GM10266 (cell line): ENCODE data around the gene CHRM1.
"Not testable (repeated sequence)": the region's sequence is repeated elsewhere in the genome, so short reads cannot be mapped to it uniquely, and the experiment has no call there.

ENCODE experiments used
- DNase-seq: peaks from one replicate; pipeline ENCODE4 v3.0.0; 2012; ENCODE audit errors: extremely low spot score
- TF ChIP-seq, protein P1 (sequence below): IDR thresholded peaks from 2 replicates; pipeline ENCODE4 v1.5.1; 2012; ENCODE audit warnings: mild to moderate bottlenecking, low read depth; ENCODE audit not compliant: control insufficient read depth, insufficient read depth; ENCODE audit errors: missing control alignments

The CHRM1 gene

GRCh38 chr11:62863687-62864335 is 57.4 kb downstream of the CHRM1 start:
- DNase-seq = no peak
- TF ChIP-seq, protein P1, sequence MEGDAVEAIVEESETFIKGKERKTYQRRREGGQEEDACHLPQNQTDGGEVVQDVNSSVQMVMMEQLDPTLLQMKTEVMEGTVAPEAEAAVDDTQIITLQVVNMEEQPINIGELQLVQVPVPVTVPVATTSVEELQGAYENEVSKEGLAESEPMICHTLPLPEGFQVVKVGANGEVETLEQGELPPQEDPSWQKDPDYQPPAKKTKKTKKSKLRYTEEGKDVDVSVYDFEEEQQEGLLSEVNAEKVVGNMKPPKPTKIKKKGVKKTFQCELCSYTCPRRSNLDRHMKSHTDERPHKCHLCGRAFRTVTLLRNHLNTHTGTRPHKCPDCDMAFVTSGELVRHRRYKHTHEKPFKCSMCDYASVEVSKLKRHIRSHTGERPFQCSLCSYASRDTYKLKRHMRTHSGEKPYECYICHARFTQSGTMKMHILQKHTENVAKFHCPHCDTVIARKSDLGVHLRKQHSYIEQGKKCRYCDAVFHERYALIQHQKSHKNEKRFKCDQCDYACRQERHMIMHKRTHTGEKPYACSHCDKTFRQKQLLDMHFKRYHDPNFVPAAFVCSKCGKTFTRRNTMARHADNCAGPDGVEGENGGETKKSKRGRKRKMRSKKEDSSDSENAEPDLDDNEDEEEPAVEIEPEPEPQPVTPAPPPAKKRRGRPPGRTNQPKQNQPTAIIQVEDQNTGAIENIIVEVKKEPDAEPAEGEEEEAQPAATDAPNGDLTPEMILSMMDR = no peak

DNA sequence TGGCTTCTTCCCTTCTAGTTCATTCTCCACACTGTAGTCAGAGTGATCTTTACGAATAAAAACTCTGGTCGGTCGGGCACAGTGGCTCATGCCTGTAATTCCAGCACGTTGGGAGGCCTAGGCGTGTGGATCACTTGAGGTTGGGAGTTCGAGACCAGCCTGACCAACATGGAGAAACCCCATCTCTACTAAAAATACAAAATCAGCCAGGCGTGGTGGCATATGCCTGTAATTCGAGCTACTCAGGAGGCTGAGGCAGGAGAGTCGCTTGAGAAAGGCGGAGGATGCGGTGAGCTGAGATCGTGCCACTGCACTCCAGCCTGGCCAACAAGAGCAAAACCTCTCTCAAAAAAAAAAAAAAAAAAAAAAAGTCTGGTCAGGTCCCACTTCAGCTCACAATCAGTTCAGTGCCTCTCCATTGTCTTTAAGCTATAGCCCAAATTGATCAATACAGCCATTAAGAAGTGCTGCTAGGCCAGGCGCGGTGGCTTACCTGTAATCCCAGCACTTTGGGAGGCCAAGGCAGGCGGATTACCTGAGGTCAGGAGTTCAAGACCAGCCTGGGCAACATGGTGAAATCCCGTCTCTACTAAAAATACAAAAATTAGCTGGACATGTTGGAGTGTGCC is 59.5 kb downstream of the CHRM1 start:
- DNase-seq = not testable (repeated sequence)

GRCh38 chr11:62860835-62861563 is 60.2 kb downstream of the CHRM1 start:
- TF ChIP-seq, protein P1 = no peak
- DNase-seq = no peak

DNA sequence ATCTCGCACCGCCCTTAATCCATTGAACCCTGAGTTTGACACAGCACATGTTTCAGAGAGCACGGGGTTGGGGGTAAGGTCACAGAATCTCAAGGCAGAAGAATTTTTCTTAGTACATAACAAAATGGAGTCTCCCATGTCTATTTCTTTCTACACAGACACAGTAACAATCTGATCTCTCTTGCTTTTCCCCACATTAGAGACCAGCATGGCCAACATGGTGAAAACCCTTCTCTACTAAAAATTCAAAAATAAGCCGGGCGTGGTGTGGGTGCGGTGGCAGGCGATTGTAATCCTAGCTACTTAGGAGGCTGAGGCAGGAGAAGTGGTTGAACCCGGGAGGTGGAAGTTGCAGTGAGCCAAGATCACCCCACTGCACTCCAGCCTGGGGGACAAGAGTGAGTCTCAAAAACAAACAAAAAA is 61.9 kb downstream of the CHRM1 start:
- not testable (repeated sequence) for DNase-seq
